GM12801 (cell line): Measurements from ENCODE around the gene WDR18.

Source experiments
- CTCF ChIP-seq: IDR thresholded peaks from one replicate; pipeline ENCODE4 v1.5.1; 2011; ENCODE audit warnings: control low read depth; ENCODE audit not compliant: insufficient read length; ENCODE audit errors: extremely low read depth

The WDR18 gene

GRCh38 chr19:1032264-1032867 lies 48.2 kb downstream of the WDR18 start:
- no peak for TF ChIP-seq CTCF

- TF ChIP-seq CTCF = no peak
Measured at GRCh38 chr19:1035998-1036621, 52.0 kb downstream of the WDR18 start.

- TF ChIP-seq CTCF = no peak
Measured at GRCh38 chr19:1037621-1038064, 53.5 kb downstream of the WDR18 start.

GRCh38 chr19:1038978-1039645 lies 55.0 kb downstream of the WDR18 start:
- TF ChIP-seq CTCF = no peak

- TF ChIP-seq CTCF = no peak
Measured at GRCh38 chr19:1039646-1040475, 55.7 kb downstream of the WDR18 start, which contains the start of gene ABCA7. Gene ABCA7, plus strand, starts transcription at chr19:1040107. Its CDS starts 1,255 bp downstream, at chr19:1041362.

GRCh38 chr19:1040476-1041271 lies 56.5 kb downstream of the WDR18 start:
- TF ChIP-seq CTCF = no peak
